Activated B cell treated with CpG ODN at 0.5 μM for 24 hours (primary cell): ENCODE measurements around the gene PPP1CA. TPM values are rescaled to one million over a fixed set of nuclear protein-coding genes. Genes with fewer than 3 reads are reported as not detected.
A peak's percentile ranks its signal among the peaks of the same experiment; 100 is the strongest.

Experiments
- ATAC-seq: fragments of 200-7000 bp; cut with Tn5 transposase; one replicate; pipeline ENCODE4 v1.10.0; 2021; ENCODE audit warnings: low read depth, mild to moderate bottlenecking, moderate library complexity
- CTCF ChIA-PET: fragments of 350-600 bp; sonication (Branson Sonifier 250); formaldehyde crosslinking; loops from one replicate; lab custom pipeline; 2021; ENCODE audit warnings: antibody characterized with exemption; lab: Charles Lee
- POLR2A ChIA-PET: fragments of 350-600 bp; sonication (Branson Sonifier 250); formaldehyde crosslinking; loops from one replicate; lab custom pipeline; 2021; ENCODE audit warnings: antibody characterized with exemption; lab: Charles Lee
- DNase-seq: peaks from one replicate; pipeline ENCODE4 v3.0.0; 2022
- H3K27ac Mint-ChIP-seq: one replicate; pipeline ENCODE4 v1.8.0; 2020; ENCODE audit warnings: mixed read lengths
- H3K27me3 Mint-ChIP-seq: one replicate; pipeline ENCODE4 v1.8.0; 2021; ENCODE audit warnings: mixed read lengths
- H3K36me3 Mint-ChIP-seq: one replicate; pipeline ENCODE4 v1.8.0; 2021; ENCODE audit warnings: low read depth, mixed read lengths
- H3K4me1 Mint-ChIP-seq: one replicate; pipeline ENCODE4 v1.8.0; 2021; ENCODE audit warnings: mixed read lengths
- H3K4me3 Mint-ChIP-seq: one replicate; pipeline ENCODE4 v1.8.0; 2020; ENCODE audit warnings: mild to moderate bottlenecking, mixed read lengths
- H3K9me3 Mint-ChIP-seq: one replicate; pipeline ENCODE4 v1.8.0; 2020; ENCODE audit warnings: mixed read lengths
- CTCF ChIP-seq: fragments of 200-600 bp; IDR thresholded peaks from one replicate; pipeline ENCODE4 v1.8.0; 2022; ENCODE audit warnings: antibody characterized with exemption, mild to moderate bottlenecking
- intact Hi-C: fragments of 100-400 bp; cut with micrococcal nuclease; formaldehyde crosslinking; loops from one replicate; pipeline ENCODE4 v1.15.1; 2024
- total RNA-seq: library from RNA; stranded (reverse); gene quantifications from 2 replicates; pipeline ENCODE4 v1.2.3, GENCODE V29; 2022

Gene PPP1CA
- total RNA-seq, 1 donor from 2014 or later = 349 TPM

GRCh38 chr11:67396259-67396581 is 5.4 kb downstream of the PPP1CA start:
- H3K4me3 Mint-ChIP-seq = no peak overlapping the region
- peaks cover 57% of the 10 kb centered on the region for H3K4me1 Mint-ChIP-seq
- no peak for TF ChIP-seq CTCF
- POLR2A ChIA-PET = interaction anchor here (0.6 to 17.5 kb wide), 6 partner anchors 22 to 109 kb away, joined by 3 to 693 read pairs (median 4); partner anchors contain the start of genes PITPNM1, POLD4, PTPRCAP and RPS6KB2
- no peak for DNase-seq
- intact Hi-C loops = no loop called here
- H3K27me3 Mint-ChIP-seq = no peaks in the 10 kb centered on the region
- peaks cover 48% of the 10 kb centered on the region for H3K36me3 Mint-ChIP-seq
- ATAC-seq = no peak
- H3K9me3 Mint-ChIP-seq = no peaks in the 10 kb centered on the region
- CTCF ChIA-PET = interaction anchor here (1.7 kb wide), 1 partner anchor 14 kb away, joined by 4 read pairs; no protein-coding TSS in a partner anchor
- H3K27ac Mint-ChIP-seq = no peak overlapping the region

DNA sequence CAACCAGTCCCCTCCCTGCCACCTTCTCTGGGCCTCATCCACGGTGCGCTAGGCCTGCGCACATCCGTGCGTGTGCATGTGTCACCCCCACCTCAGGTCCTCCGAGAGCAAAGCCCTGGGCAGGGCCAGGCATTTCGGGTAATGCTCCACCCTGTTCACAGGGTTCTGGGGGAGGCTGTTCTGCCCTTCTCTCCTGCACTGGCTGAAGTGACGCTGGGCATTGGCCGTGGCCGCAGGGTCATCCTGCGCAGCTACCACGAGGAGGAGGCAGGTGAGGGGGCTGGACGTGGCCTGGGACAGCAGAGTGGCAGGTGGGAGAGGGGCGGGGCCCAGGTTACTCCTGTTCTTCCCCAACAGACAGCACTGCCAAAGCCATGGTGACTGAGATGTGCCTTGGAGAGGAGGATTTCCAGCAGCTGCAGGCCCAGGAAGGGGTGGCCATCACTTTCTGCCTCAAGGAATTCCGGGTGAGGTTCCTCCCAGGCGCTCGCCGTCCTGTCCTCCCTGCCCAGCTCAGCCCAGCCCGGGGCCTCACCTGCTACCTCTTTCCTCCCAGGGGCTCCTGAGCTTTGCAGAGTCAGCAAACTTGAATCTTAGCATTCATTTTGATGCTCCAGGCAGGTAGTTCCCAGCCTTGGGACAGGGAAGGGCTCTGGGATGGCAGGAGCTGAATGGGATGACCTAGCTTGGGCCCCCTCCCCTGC is 6.0 kb downstream of the PPP1CA start:
- DNase-seq (no peak), ATAC-seq (no peak)
- Mint-ChIP-seq H3K9me3 (no peaks in the 10 kb centered on the region), H3K4me3 (no peak overlapping the region), H3K27me3 (no peaks in the 10 kb centered on the region), H3K27ac (no peak overlapping the region), H3K4me1 (peaks cover 57% of the 10 kb centered on the region), H3K36me3 (peaks cover 45% of the 10 kb centered on the region)
- POLR2A ChIA-PET = interaction anchor here (0.6 to 17.5 kb wide), 7 partner anchors 22 to 110 kb away, joined by 3 to 693 read pairs (median 5); partner anchors contain the start of genes PITPNM1, POLD4, PTPRCAP and RPS6KB2
- CTCF ChIA-PET = interaction anchor here (1.7 kb wide), 1 partner anchor 13 kb away, joined by 4 read pairs; no protein-coding TSS in a partner anchor
- intact Hi-C loops = no loop called here
- no peak for TF ChIP-seq CTCF

DNA sequence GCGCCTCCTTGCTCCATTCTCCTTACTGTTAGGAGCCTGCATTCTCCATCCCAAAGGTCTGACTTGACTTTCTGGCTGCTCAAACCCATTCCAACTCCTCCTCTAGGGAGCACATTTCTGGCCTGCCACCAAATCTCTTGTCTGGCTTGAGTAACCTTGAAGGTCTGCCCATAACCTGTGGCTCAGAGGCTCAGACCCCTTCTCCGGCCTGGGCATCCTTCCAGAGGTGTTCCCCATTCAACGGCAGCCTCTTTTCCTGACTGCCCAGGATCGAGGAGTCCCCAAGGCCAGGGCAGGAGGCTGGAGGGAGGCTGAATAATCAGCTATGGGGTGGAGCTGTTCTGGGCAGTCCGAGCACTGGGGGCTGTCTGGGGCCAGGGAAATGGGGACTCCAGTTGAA is 7.7 kb downstream of the PPP1CA start:
- ChIA-PET POLR2A (interaction anchor here (1.3 to 17.5 kb wide), 4 partner anchors 13 to 40 kb away, joined by 5 to 693 read pairs (median 12); partner anchors contain the start of genes POLD4, PTPRCAP and RPS6KB2), CTCF (no interaction called here)
- Mint-ChIP-seq H3K4me3 (peak overlapping the region; percentile 44), H3K27me3 (no peaks in the 10 kb centered on the region), H3K4me1 (peaks cover 54% of the 10 kb centered on the region), H3K9me3 (no peaks in the 10 kb centered on the region), H3K27ac (no peak overlapping the region), H3K36me3 (peaks cover 32% of the 10 kb centered on the region)
- ATAC-seq = no peak
- no peak for TF ChIP-seq CTCF
- no peak for DNase-seq
- intact Hi-C loops = no loop called here

GRCh38 chr11:67393437-67393836 is 8.2 kb downstream of the PPP1CA start:
- H3K4me1 Mint-ChIP-seq = peaks cover 53% of the 10 kb centered on the region
- no peak overlapping the region for H3K27ac Mint-ChIP-seq
- H3K4me3 Mint-ChIP-seq = peak overlapping the region; percentile 89
- no peak for TF ChIP-seq CTCF
- ATAC-seq (no peak), DNase-seq (no peak)
- H3K9me3 Mint-ChIP-seq = no peaks in the 10 kb centered on the region
- intact Hi-C loops = no loop called here
- CTCF ChIA-PET = no interaction called here
- H3K27me3 Mint-ChIP-seq = no peaks in the 10 kb centered on the region
- H3K36me3 Mint-ChIP-seq = peaks cover 30% of the 10 kb centered on the region
- POLR2A ChIA-PET = interaction anchor here (0.5 to 17.5 kb wide), 5 partner anchors 9 to 237 kb away, joined by 5 to 693 read pairs (median 16); partner anchors contain the start of genes AIP, PPP1CA, PTPRCAP and RPS6KB2

GRCh38 chr11:67392183-67392715 is 9.4 kb downstream of the PPP1CA start:
- peak overlapping the region; percentile 89 for H3K4me3 Mint-ChIP-seq
- H3K27me3 Mint-ChIP-seq = no peaks in the 10 kb centered on the region
- ChIA-PET CTCF (interaction anchor here (0.9 to 4.0 kb wide), 8 partner anchors 9 to 113 kb away, joined by 3 to 22 read pairs (median 4); partner anchors contain the start of genes PITPNM1 and PPP1CA), POLR2A (interaction anchor here (0.5 to 17.5 kb wide), 32 partner anchors 10 to 365 kb away, joined by 3 to 693 read pairs (median 4); partner anchors contain the start of genes AIP, ANKRD13D, CDK2AP2 and PITPNM1)
- intact Hi-C loops = no loop called here
- no peaks in the 10 kb centered on the region for H3K9me3 Mint-ChIP-seq
- TF ChIP-seq CTCF = no peak
- peaks cover 18% of the 10 kb centered on the region for H3K36me3 Mint-ChIP-seq
- peaks cover 45% of the 10 kb centered on the region for H3K4me1 Mint-ChIP-seq
- H3K27ac Mint-ChIP-seq = peak overlapping the region; percentile 75
- ATAC-seq (no peak), DNase-seq (no peak)
